Fibroblast of skin of back (primary cell): ENCODE data around the gene GSPT1.
A peak's percentile ranks its signal among the peaks of the same experiment; 100 is the strongest.
"Not testable (repeated sequence)": the region's sequence is repeated elsewhere in the genome, so short reads cannot be mapped to it uniquely, and the experiment has no call there.

ENCODE experiments used
- DNase-seq: peaks from one replicate; pipeline ENCODE4 v3.0.0-alpha.2; 2013

GSPT1 gene

GRCh38 chr16:11857161-11857560, 58.6 kb downstream of the GSPT1 start:
- DNase-seq = peak; percentile 15

- peak; percentile 38 for DNase-seq
Observed at GRCh38 chr16:11852092-11852809, 63.5 kb downstream of the GSPT1 start.

- DNase-seq = peak; percentile 91
Observed at GRCh38 chr16:11851294-11852091, 64.3 kb downstream of the GSPT1 start, which contains the start of gene RSL1D1. TSS of gene RSL1D1 (minus strand) at chr16:11851542. CDS start at chr16:11851512, 30 bp downstream.

- DNase-seq = peak; percentile 28
Observed at GRCh38 chr16:11848842-11849241, 66.9 kb downstream of the GSPT1 start.

GRCh38 chr16:11844499-11844898, 71.3 kb downstream of the GSPT1 start:
- DNase-seq = no peak

- DNase-seq = no peak
Observed at GRCh38 chr16:11843861-11844260, 71.9 kb downstream of the GSPT1 start.

GRCh38 chr16:11843206-11843605, 72.5 kb downstream of the GSPT1 start:
- DNase-seq = no peak

GRCh38 chr16:11841026-11841425, 74.7 kb downstream of the GSPT1 start:
- DNase-seq = no peak

- DNase-seq = peak; percentile 92
Observed at GRCh38 chr16:11836650-11837244, 79.0 kb downstream of the GSPT1 start.

GRCh38 chr16:11835891-11836649, 79.7 kb downstream of the GSPT1 start:
- peak; percentile 69 for DNase-seq

GRCh38 chr16:11835309-11835708, 80.4 kb downstream of the GSPT1 start:
- no peak for DNase-seq

- DNase-seq = peak; percentile 52
Observed at GRCh38 chr16:11833951-11834695, 81.6 kb downstream of the GSPT1 start.

- DNase-seq = no peak
Observed at GRCh38 chr16:11828696-11829095, 87.1 kb downstream of the GSPT1 start.

- DNase-seq = not testable (repeated sequence)
Observed at GRCh38 chr16:11825520-11826165, 90.1 kb downstream of the GSPT1 start.

- peak; percentile 16 for DNase-seq
Observed at GRCh38 chr16:11824362-11824761, 91.4 kb downstream of the GSPT1 start.

GRCh38 chr16:11823645-11824044, 92.1 kb downstream of the GSPT1 start:
- not testable (repeated sequence) for DNase-seq

GRCh38 chr16:11819798-11820197, 96.0 kb downstream of the GSPT1 start:
- DNase-seq = no peak

- not testable (repeated sequence) for DNase-seq
Observed at GRCh38 chr16:11818970-11819369, 96.8 kb downstream of the GSPT1 start.
